ENCODE measurements around the gene ATP5F1E.

DNA sequence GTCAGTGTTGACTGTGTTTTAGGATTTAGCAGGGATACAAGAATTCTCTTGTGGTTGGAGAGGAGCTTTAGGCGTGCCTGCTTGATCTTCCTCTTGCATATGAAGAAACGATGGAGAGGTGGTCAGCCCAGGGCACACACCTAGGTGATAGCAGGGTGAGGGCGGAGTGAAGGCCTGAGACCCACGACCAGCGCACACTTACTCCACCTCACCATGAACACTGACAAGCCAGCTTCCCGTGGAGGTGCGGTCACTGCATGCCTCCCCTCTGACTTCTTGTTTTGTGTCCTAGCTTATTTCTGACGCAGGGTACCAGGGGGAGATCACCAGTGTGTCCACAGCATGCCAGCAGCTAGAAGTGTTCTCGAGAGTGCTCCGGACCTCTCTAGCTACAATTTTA lies 42.9 kb downstream of the ATP5F1E start:
- TF ChIP-seq, protein P1, sequence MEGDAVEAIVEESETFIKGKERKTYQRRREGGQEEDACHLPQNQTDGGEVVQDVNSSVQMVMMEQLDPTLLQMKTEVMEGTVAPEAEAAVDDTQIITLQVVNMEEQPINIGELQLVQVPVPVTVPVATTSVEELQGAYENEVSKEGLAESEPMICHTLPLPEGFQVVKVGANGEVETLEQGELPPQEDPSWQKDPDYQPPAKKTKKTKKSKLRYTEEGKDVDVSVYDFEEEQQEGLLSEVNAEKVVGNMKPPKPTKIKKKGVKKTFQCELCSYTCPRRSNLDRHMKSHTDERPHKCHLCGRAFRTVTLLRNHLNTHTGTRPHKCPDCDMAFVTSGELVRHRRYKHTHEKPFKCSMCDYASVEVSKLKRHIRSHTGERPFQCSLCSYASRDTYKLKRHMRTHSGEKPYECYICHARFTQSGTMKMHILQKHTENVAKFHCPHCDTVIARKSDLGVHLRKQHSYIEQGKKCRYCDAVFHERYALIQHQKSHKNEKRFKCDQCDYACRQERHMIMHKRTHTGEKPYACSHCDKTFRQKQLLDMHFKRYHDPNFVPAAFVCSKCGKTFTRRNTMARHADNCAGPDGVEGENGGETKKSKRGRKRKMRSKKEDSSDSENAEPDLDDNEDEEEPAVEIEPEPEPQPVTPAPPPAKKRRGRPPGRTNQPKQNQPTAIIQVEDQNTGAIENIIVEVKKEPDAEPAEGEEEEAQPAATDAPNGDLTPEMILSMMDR (IDR thresholded peaks at IDR 0.05) = no peak
- TF ChIP-seq POLR2A (IDR thresholded peaks at IDR 0.05) = no peak
